ENCODE results near the gene GJA10.

The GJA10 gene

GRCh38 chr6:89873721-89874120 is 20.5 kb upstream of the GJA10 start:
- no peak overlapping the region for H2AK5ac ChIP-seq (ENCODE audit: low read length, severe bottlenecking)
- no peak for DNase-seq
- no peak overlapping the region for H3K27ac ChIP-seq (ENCODE audit: low read length, poor library complexity, severe bottlenecking)
- H3K23ac ChIP-seq (ENCODE audit: low read length in 2 of 2): no peak overlapping the region
- H3K4ac ChIP-seq (ENCODE audit: low read depth in 1 of 2, low read length in 2 of 2): no peak overlapping the region
- H4K8ac ChIP-seq (ENCODE audit: low read length): no peak overlapping the region
- no peaks in the 10 kb centered on the region for H3K9me3 ChIP-seq (ENCODE audit: control insufficient read depth, low read length)
- H2AFZ ChIP-seq (ENCODE audit: low read depth, low read length): no peak overlapping the region
- H2BK12ac ChIP-seq (ENCODE audit: low read length in 2 of 2): no peak overlapping the region
- H2BK5ac ChIP-seq (ENCODE audit: low read depth, low read length, poor library complexity, severe bottlenecking): no peak overlapping the region
- H3K9ac ChIP-seq (ENCODE audit: low read length): no peak overlapping the region
- peaks cover 17 to 38% of the 10 kb centered on the region in 2 experiments for H3K36me3 ChIP-seq (ENCODE audit: control insufficient read depth in 1 of 2, insufficient read depth in 2 of 2, low read depth in 1 of 2, low read length in 2 of 2)
- H3K79me1 ChIP-seq (replicated peaks; ENCODE audit: low read length, poor library complexity, severe bottlenecking): peaks cover 2% of the 10 kb centered on the region
- no peak overlapping the region for H3K4me3 ChIP-seq (ENCODE audit: insufficient read depth in 1 of 2, low read depth in 1 of 2, low read length in 2 of 2)
- H2BK120ac ChIP-seq (ENCODE audit: low read depth, low read length): no peak overlapping the region
- no peaks in the 10 kb centered on the region for H3K4me1 ChIP-seq (ENCODE audit: control insufficient read depth, insufficient read depth, low read depth, low read length)
- H2BK15ac ChIP-seq (ENCODE audit: low read depth, poor library complexity, severe bottlenecking): no peak overlapping the region
- no peaks in the 10 kb centered on the region for H3K27me3 ChIP-seq (ENCODE audit: control insufficient read depth in 1 of 2, insufficient read depth in 1 of 2, low read length in 2 of 2)
- no peak overlapping the region for H3K4me2 ChIP-seq (ENCODE audit: low read length, poor library complexity, severe bottlenecking)
- H4K91ac ChIP-seq (ENCODE audit: low read length): no peak overlapping the region
- no peak overlapping the region for H3K18ac ChIP-seq (ENCODE audit: low read depth in 1 of 2, low read length in 2 of 2)
- no peak overlapping the region for H3K14ac ChIP-seq (ENCODE audit: low read length in 2 of 2)

- Histone ChIP-seq H3K14ac (ENCODE audit: low read length in 2 of 2) (no peak overlapping the region), H3K79me1 (replicated peaks; ENCODE audit: low read length, poor library complexity, severe bottlenecking) (peaks cover 2% of the 10 kb centered on the region), H3K4me3 (ENCODE audit: insufficient read depth in 1 of 2, low read depth in 1 of 2, low read length in 2 of 2) (no peak overlapping the region), H4K91ac (ENCODE audit: low read length) (no peak overlapping the region), H3K36me3 (ENCODE audit: control insufficient read depth in 1 of 2, insufficient read depth in 2 of 2, low read depth in 1 of 2, low read length in 2 of 2) (peaks cover 11 to 36% of the 10 kb centered on the region in 2 experiments), H2AFZ (ENCODE audit: low read depth, low read length) (no peak overlapping the region), H3K23ac (ENCODE audit: low read length in 2 of 2) (no peak overlapping the region), H2AK5ac (ENCODE audit: low read length, severe bottlenecking) (no peak overlapping the region), H2BK15ac (ENCODE audit: low read depth, poor library complexity, severe bottlenecking) (no peak overlapping the region), H2BK120ac (ENCODE audit: low read depth, low read length) (no peak overlapping the region), H3K9ac (ENCODE audit: low read length) (no peak overlapping the region), H3K9me3 (ENCODE audit: control insufficient read depth, low read length) (no peaks in the 10 kb centered on the region), H3K4me2 (ENCODE audit: low read length, poor library complexity, severe bottlenecking) (no peak overlapping the region), H3K18ac (ENCODE audit: low read depth in 1 of 2, low read length in 2 of 2) (no peak overlapping the region), H2BK5ac (ENCODE audit: low read depth, low read length, poor library complexity, severe bottlenecking) (no peak overlapping the region), H3K4me1 (ENCODE audit: control insufficient read depth, insufficient read depth, low read depth, low read length) (no peaks in the 10 kb centered on the region), H3K4ac (ENCODE audit: low read depth in 1 of 2, low read length in 2 of 2) (no peak overlapping the region), H3K27me3 (ENCODE audit: control insufficient read depth in 1 of 2, insufficient read depth in 1 of 2, low read length in 2 of 2) (no peaks in the 10 kb centered on the region), H4K8ac (ENCODE audit: low read length) (no peak overlapping the region), H2BK12ac (ENCODE audit: low read length in 2 of 2) (no peak overlapping the region), H3K27ac (ENCODE audit: low read length, poor library complexity, severe bottlenecking) (no peak overlapping the region)
- 98% methylated on average over 3 of the region's 3 CpGs for WGBS
- no peak for DNase-seq
Observed at GRCh38 chr6:89874438-89874837, 19.8 kb upstream of the GJA10 start.

GRCh38 chr6:89886378-89887120 is 7.7 kb upstream of the GJA10 start:
- H4K91ac ChIP-seq (ENCODE audit: low read length): no peak overlapping the region
- no peak overlapping the region for H2BK5ac ChIP-seq (ENCODE audit: low read depth, low read length, poor library complexity, severe bottlenecking)
- H2AK5ac ChIP-seq (ENCODE audit: low read length, severe bottlenecking): no peak overlapping the region
- no peak overlapping the region for H2BK120ac ChIP-seq (ENCODE audit: low read depth, low read length)
- no peak overlapping the region for H2AFZ ChIP-seq (ENCODE audit: low read depth, low read length)
- no peaks in the 10 kb centered on the region for H3K4me1 ChIP-seq (ENCODE audit: control insufficient read depth, insufficient read depth, low read depth, low read length)
- H3K14ac ChIP-seq (ENCODE audit: low read length in 2 of 2): peak overlapping the region in 1 of 2 experiments; percentile 31
- no peak overlapping the region for H3K18ac ChIP-seq (ENCODE audit: low read depth in 1 of 2, low read length in 2 of 2)
- no peaks in the 10 kb centered on the region for H3K9me3 ChIP-seq (ENCODE audit: control insufficient read depth, low read length)
- WGBS: 90% methylated on average over 44 of the region's 44 CpGs
- H2BK12ac ChIP-seq (ENCODE audit: low read length in 2 of 2): no peak overlapping the region
- H3K4me3 ChIP-seq (ENCODE audit: insufficient read depth in 1 of 2, low read depth in 1 of 2, low read length in 2 of 2): no peak overlapping the region
- H2BK15ac ChIP-seq (ENCODE audit: low read depth, poor library complexity, severe bottlenecking): no peak overlapping the region
- H3K36me3 ChIP-seq (ENCODE audit: control insufficient read depth in 1 of 2, insufficient read depth in 2 of 2, low read depth in 1 of 2, low read length in 2 of 2): no peaks in the 10 kb centered on the region
- H4K8ac ChIP-seq (ENCODE audit: low read length): no peak overlapping the region
- no peak overlapping the region for H3K4ac ChIP-seq (ENCODE audit: low read depth in 1 of 2, low read length in 2 of 2)
- H3K79me1 ChIP-seq (replicated peaks; ENCODE audit: low read length, poor library complexity, severe bottlenecking): no peaks in the 10 kb centered on the region
- no peak overlapping the region for H3K4me2 ChIP-seq (ENCODE audit: low read length, poor library complexity, severe bottlenecking)
- H3K23ac ChIP-seq (ENCODE audit: low read length in 2 of 2): no peak overlapping the region
- H3K27ac ChIP-seq (ENCODE audit: low read length, poor library complexity, severe bottlenecking): no peak overlapping the region
- H3K9ac ChIP-seq (ENCODE audit: low read length): no peak overlapping the region
- no peak for DNase-seq
- peaks cover 2 to 37% of the 10 kb centered on the region in 2 experiments for H3K27me3 ChIP-seq (ENCODE audit: control insufficient read depth in 1 of 2, insufficient read depth in 1 of 2, low read length in 2 of 2)

GRCh38 chr6:89887452-89888137 is 6.7 kb upstream of the GJA10 start:
- 86% methylated on average over 43 of the region's 43 CpGs for WGBS
- Histone ChIP-seq H3K4me1 (ENCODE audit: control insufficient read depth, insufficient read depth, low read depth, low read length) (no peaks in the 10 kb centered on the region), H2BK120ac (ENCODE audit: low read depth, low read length) (no peak overlapping the region), H2BK12ac (ENCODE audit: low read length in 2 of 2) (no peak overlapping the region), H3K79me1 (replicated peaks; ENCODE audit: low read length, poor library complexity, severe bottlenecking) (no peaks in the 10 kb centered on the region), H3K18ac (ENCODE audit: low read depth in 1 of 2, low read length in 2 of 2) (no peak overlapping the region), H3K14ac (ENCODE audit: low read length in 2 of 2) (peak overlapping the region in 1 of 2 experiments; percentile 7), H3K4me3 (ENCODE audit: insufficient read depth in 1 of 2, low read depth in 1 of 2, low read length in 2 of 2) (peak overlapping the region; percentile 26 to 37), H2AK5ac (ENCODE audit: low read length, severe bottlenecking) (no peak overlapping the region), H2BK15ac (ENCODE audit: low read depth, poor library complexity, severe bottlenecking) (no peak overlapping the region), H3K9ac (ENCODE audit: low read length) (no peak overlapping the region), H4K8ac (ENCODE audit: low read length) (no peak overlapping the region), H3K9me3 (ENCODE audit: control insufficient read depth, low read length) (no peaks in the 10 kb centered on the region), H3K27me3 (ENCODE audit: control insufficient read depth in 1 of 2, insufficient read depth in 1 of 2, low read length in 2 of 2) (peaks cover 7 to 43% of the 10 kb centered on the region in 2 experiments), H3K27ac (ENCODE audit: low read length, poor library complexity, severe bottlenecking) (no peak overlapping the region), H4K91ac (ENCODE audit: low read length) (no peak overlapping the region), H3K4ac (ENCODE audit: low read depth in 1 of 2, low read length in 2 of 2) (no peak overlapping the region), H3K36me3 (ENCODE audit: control insufficient read depth in 1 of 2, insufficient read depth in 2 of 2, low read depth in 1 of 2, low read length in 2 of 2) (no peaks in the 10 kb centered on the region), H2BK5ac (ENCODE audit: low read depth, low read length, poor library complexity, severe bottlenecking) (no peak overlapping the region), H3K23ac (ENCODE audit: low read length in 2 of 2) (no peak overlapping the region), H3K4me2 (ENCODE audit: low read length, poor library complexity, severe bottlenecking) (no peak overlapping the region), H2AFZ (ENCODE audit: low read depth, low read length) (no peak overlapping the region)
- no peak for DNase-seq

All from mesenchymal stem cell (in vitro differentiated cells and primary cell).